HG02981 (cell line): Measurements from ENCODE around the gene OXNAD1.
A peak's percentile ranks its signal among the peaks of the same experiment; 100 is the strongest.

Experiments used
- ATAC-seq: cut with Tn5 transposase; IDR thresholded peaks from one replicate; pipeline ENCODE4 v1.9.1; 2021; ENCODE audit warnings: mild to moderate bottlenecking, moderate library complexity; ENCODE audit not compliant: unreplicated experiment

The OXNAD1 gene

GRCh38 chr3:16325850-16326249 is 60.8 kb downstream of the OXNAD1 start:
- ATAC-seq = no peak

- no peak for ATAC-seq
Measured at GRCh38 chr3:16326724-16327349, 61.8 kb downstream of the OXNAD1 start.

- ATAC-seq = no peak
Measured at GRCh38 chr3:16328124-16328523, 63.1 kb downstream of the OXNAD1 start.

- ATAC-seq = no peak
Measured at GRCh38 chr3:16329036-16329825, 64.2 kb downstream of the OXNAD1 start.

- no peak for ATAC-seq
Measured at GRCh38 chr3:16329826-16330129, 64.8 kb downstream of the OXNAD1 start.

- no peak for ATAC-seq
Measured at GRCh38 chr3:16330351-16330750, 65.3 kb downstream of the OXNAD1 start.

- no peak for ATAC-seq
Measured at GRCh38 chr3:16331319-16331883, 66.4 kb downstream of the OXNAD1 start.

- no peak for ATAC-seq
Measured at GRCh38 chr3:16332904-16333426, 68.0 kb downstream of the OXNAD1 start.

GRCh38 chr3:16334909-16335308 is 69.9 kb downstream of the OXNAD1 start:
- ATAC-seq = no peak

GRCh38 chr3:16335333-16335732 is 70.3 kb downstream of the OXNAD1 start:
- no peak for ATAC-seq

GRCh38 chr3:16335772-16336645 is 71.0 kb downstream of the OXNAD1 start:
- no peak for ATAC-seq

- ATAC-seq = no peak
Measured at GRCh38 chr3:16336825-16337224, 71.8 kb downstream of the OXNAD1 start.

- peak; percentile 91 for ATAC-seq
Measured at GRCh38 chr3:16337856-16338540, 73.0 kb downstream of the OXNAD1 start.

GRCh38 chr3:16338999-16339398 is 74.0 kb downstream of the OXNAD1 start:
- peak; percentile 59 for ATAC-seq

GRCh38 chr3:16343101-16343500 is 78.1 kb downstream of the OXNAD1 start:
- ATAC-seq = no peak

GRCh38 chr3:16346413-16347081 is 81.5 kb downstream of the OXNAD1 start:
- no peak for ATAC-seq

GRCh38 chr3:16347548-16347947 is 82.5 kb downstream of the OXNAD1 start:
- ATAC-seq = no peak

GRCh38 chr3:16349986-16350596 is 85.1 kb downstream of the OXNAD1 start:
- no peak for ATAC-seq

GRCh38 chr3:16350597-16351318 is 85.7 kb downstream of the OXNAD1 start:
- ATAC-seq = no peak
